CD14-positive monocyte (primary cell): ENCODE data around the gene MED12L. TPM values are rescaled to one million over a fixed set of nuclear protein-coding genes. Genes with fewer than 3 reads are reported as not detected.

Experiments
- DNase-seq, 3 donors: peaks; one replicate each; pipeline ENCODE4 v3.0.0-alpha.2; 2011 to 2022
- H2AFZ ChIP-seq: 2 replicates; pipeline ENCODE4 v1.6.0; 2012; ENCODE audit warnings: mild to moderate bottlenecking, low read depth, low read length, inconsistent platforms; ENCODE audit not compliant: insufficient read depth, poor library complexity, severe bottlenecking
- H3K27ac ChIP-seq, 2 donors: 1 replicate in 1 of 2; 2 replicates in 1 of 2; pipeline ENCODE4 v1.5.1; 2012 to 2013; ENCODE audit warnings: low read length in 2 of 2, control low read depth in 1 of 2, inconsistent platforms in 1 of 2, low read depth in 1 of 2, mild to moderate bottlenecking in 1 of 2
- H3K27me3 ChIP-seq, 2 donors: one replicate each; pipeline versions ENCODE4 v1.6.0 to v1.6.1; 2011 to 2013; ENCODE audit warnings: low read length in 2 of 2; ENCODE audit not compliant: control insufficient read depth in 2 of 2, insufficient read depth in 2 of 2
- H3K36me3 ChIP-seq, 2 donors: replicated peaks in 1 of 2; 1 replicate in 1 of 2; 2 replicates in 1 of 2; pipeline versions ENCODE4 v1.5.1 to v1.6.1; 2012 to 2013; ENCODE audit warnings: low read length in 2 of 2, control low read depth in 1 of 2, inconsistent platforms in 1 of 2, mild to moderate bottlenecking in 1 of 2; ENCODE audit not compliant: insufficient read depth in 2 of 2, control insufficient read depth in 1 of 2
- H3K4me1 ChIP-seq, 2 donors: 1 replicate in 1 of 2; 2 replicates in 1 of 2; pipeline versions ENCODE4 v1.5.1 to v1.6.1; 2012 to 2013; ENCODE audit warnings: low read length in 2 of 2, control low read depth in 1 of 2, inconsistent platforms in 1 of 2, mild to moderate bottlenecking in 1 of 2, moderate library complexity in 1 of 2; ENCODE audit not compliant: insufficient read depth in 2 of 2, control insufficient read depth in 1 of 2
- H3K4me2 ChIP-seq: replicated peaks from 2 replicates; pipeline ENCODE3; 2012; ENCODE audit warnings: low read length, moderate library complexity, mild to moderate bottlenecking; ENCODE audit not compliant: poor library complexity, severe bottlenecking; ENCODE audit errors: extremely low read depth
- H3K4me3 ChIP-seq, 3 experiments: fragments of 200-600 bp in 1 of 3; sonication (generic) in 1 of 3; replicated peaks in 1 of 3; 1 replicate in 2 of 3; 2 replicates in 1 of 3; pipeline ENCODE4 v1.5.1; 2011 to 2013; ENCODE audit warnings: low read length in 3 of 3, mild to moderate bottlenecking in 3 of 3, control low read depth in 2 of 3, low read depth in 2 of 3, inconsistent platforms in 1 of 3, moderate library complexity in 1 of 3
- H3K79me2 ChIP-seq: 2 replicates; pipeline ENCODE4 v1.6.0; 2012; ENCODE audit warnings: mild to moderate bottlenecking, control low read depth, inconsistent platforms, low read length, moderate library complexity; ENCODE audit not compliant: insufficient read depth
- H3K9ac ChIP-seq: 2 replicates; pipeline ENCODE4 v1.6.0; 2017; ENCODE audit warnings: low read length, mild to moderate bottlenecking; ENCODE audit not compliant: insufficient read depth, poor library complexity, severe bottlenecking
- H3K9me3 ChIP-seq, 2 donors: replicated peaks in 1 of 2; 1 replicate in 1 of 2; 2 replicates in 1 of 2; pipeline versions ENCODE4 v1.5.1 to v1.6.1; 2012 to 2013; ENCODE audit warnings: low read length in 2 of 2, control low read depth in 1 of 2; ENCODE audit not compliant: control insufficient read depth in 1 of 2, insufficient read depth in 1 of 2
- H4K20me1 ChIP-seq: 2 replicates; pipeline ENCODE4 v1.6.0; 2012; ENCODE audit warnings: mild to moderate bottlenecking, low read length, control low read depth, moderate library complexity; ENCODE audit not compliant: insufficient read depth
- H3K27ac Mint-ChIP-seq, 7 donors: one replicate each; pipeline ENCODE4 v1.8.0; 2020; ENCODE audit warnings: mild to moderate bottlenecking in 7 of 7, mixed read lengths in 7 of 7, moderate library complexity in 6 of 7, inconsistent platforms in 2 of 7
- H3K27me3 Mint-ChIP-seq, 3 donors: one replicate each; pipeline ENCODE4 v1.8.0; 2021 to 2022; ENCODE audit warnings: low read depth in 3 of 3, mild to moderate bottlenecking in 3 of 3, mixed read lengths in 3 of 3, moderate library complexity in 3 of 3, inconsistent platforms in 1 of 3
- H3K36me3 Mint-ChIP-seq, 2 donors: one replicate each; pipeline ENCODE4 v1.8.0; 2020; ENCODE audit warnings: mixed read lengths in 2 of 2, inconsistent platforms in 1 of 2, mild to moderate bottlenecking in 1 of 2
- H3K4me1 Mint-ChIP-seq: one replicate; pipeline ENCODE4 v1.8.0; 2020; ENCODE audit warnings: mild to moderate bottlenecking, mixed read lengths
- H3K4me3 Mint-ChIP-seq, 2 donors: one replicate each; pipeline ENCODE4 v1.8.0; 2020; ENCODE audit warnings: mild to moderate bottlenecking in 2 of 2, mixed read lengths in 2 of 2, moderate library complexity in 1 of 2
- H3K9me3 Mint-ChIP-seq, 7 donors: one replicate each; pipeline ENCODE4 v1.8.0; 2020 to 2022; ENCODE audit warnings: mixed read lengths in 7 of 7, mild to moderate bottlenecking in 6 of 7, moderate library complexity in 6 of 7, inconsistent platforms in 2 of 7
- WGBS: methylation state at CpG from one replicate; pipeline ENCODE4 v1.1.5; 2013; ENCODE audit warnings: missing lambda C conversion rate; ENCODE audit not compliant: insufficient coverage; 5-methylcytosine and 5-hydroxymethylcytosine counted together
- intact Hi-C, 2 donors: fragments of 100-400 bp; cut with micrococcal nuclease; formaldehyde crosslinking; loops; one replicate each; pipeline versions ENCODE4 v1.15.0 to v1.15.1; 2023
- polyA plus RNA-seq, 3 donors: library from polyadenylated mRNA; depleted of rRNA in 1 of 3; unstranded in 2 of 3; stranded (reverse) in 1 of 3; fragments of 300-500 nt in 2 of 3; fragments of >200 nt in 1 of 3; fragmentation: Illumina TruSeq in 2 of 3; gene quantifications; 1 replicate in 2 of 3; 2 replicates in 1 of 3; pipeline ENCODE4 v1.2.3, GENCODE V29; 2012 to 2021
- TF ChIP-seq, protein P1 (sequence below): fragments of 200-600 bp; IDR thresholded peaks from one replicate; pipeline ENCODE4 v1.8.0; 2022; ENCODE audit warnings: antibody characterized with exemption, mild to moderate bottlenecking

MED12L gene
- polyA plus RNA-seq, 3 donors: 0.12 to 0.29 TPM; not detected in 1

GRCh38 chr3:151142929-151143328, 57.5 kb downstream of the MED12L start:
- no peak overlapping the region for H3K4me2 ChIP-seq
- DNase-seq: no peak
- Mint-ChIP-seq H3K4me1 (no peaks in the 10 kb centered on the region), H3K9me3 (peaks cover 0 to 4% (median 0%) of the 10 kb centered on the region in 7 donors), H3K27me3 (peaks cover 0 to 4% (median 4%) of the 10 kb centered on the region in 3 donors), H3K4me3 (no peak overlapping the region), H3K36me3 (no peaks in the 10 kb centered on the region), H3K27ac (peak overlapping the region in 1 of 7 donors; percentile 42)
- H3K36me3 ChIP-seq: no peaks in the 10 kb centered on the region
- no peak overlapping the region for H2AFZ ChIP-seq
- H3K4me1 ChIP-seq: peaks cover 12 to 14% of the 10 kb centered on the region in 2 donors
- no peaks in the 10 kb centered on the region for H3K27me3 ChIP-seq
- WGBS: 100% methylated on average over 1 of the region's 5 CpGs
- TF ChIP-seq, protein P1, sequence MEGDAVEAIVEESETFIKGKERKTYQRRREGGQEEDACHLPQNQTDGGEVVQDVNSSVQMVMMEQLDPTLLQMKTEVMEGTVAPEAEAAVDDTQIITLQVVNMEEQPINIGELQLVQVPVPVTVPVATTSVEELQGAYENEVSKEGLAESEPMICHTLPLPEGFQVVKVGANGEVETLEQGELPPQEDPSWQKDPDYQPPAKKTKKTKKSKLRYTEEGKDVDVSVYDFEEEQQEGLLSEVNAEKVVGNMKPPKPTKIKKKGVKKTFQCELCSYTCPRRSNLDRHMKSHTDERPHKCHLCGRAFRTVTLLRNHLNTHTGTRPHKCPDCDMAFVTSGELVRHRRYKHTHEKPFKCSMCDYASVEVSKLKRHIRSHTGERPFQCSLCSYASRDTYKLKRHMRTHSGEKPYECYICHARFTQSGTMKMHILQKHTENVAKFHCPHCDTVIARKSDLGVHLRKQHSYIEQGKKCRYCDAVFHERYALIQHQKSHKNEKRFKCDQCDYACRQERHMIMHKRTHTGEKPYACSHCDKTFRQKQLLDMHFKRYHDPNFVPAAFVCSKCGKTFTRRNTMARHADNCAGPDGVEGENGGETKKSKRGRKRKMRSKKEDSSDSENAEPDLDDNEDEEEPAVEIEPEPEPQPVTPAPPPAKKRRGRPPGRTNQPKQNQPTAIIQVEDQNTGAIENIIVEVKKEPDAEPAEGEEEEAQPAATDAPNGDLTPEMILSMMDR: no peak
- H4K20me1 ChIP-seq: no peaks in the 10 kb centered on the region
- H3K9me3 ChIP-seq: no peaks in the 10 kb centered on the region
- H3K79me2 ChIP-seq: no peaks in the 10 kb centered on the region
- intact Hi-C loops: loop anchor here (10.0 kb wide), 3 partner anchors 268 to 418 kb away; no protein-coding TSS in a partner anchor
- no peak overlapping the region for H3K9ac ChIP-seq
- H3K27ac ChIP-seq: no peak overlapping the region
- H3K4me3 ChIP-seq: no peak overlapping the region

DNA sequence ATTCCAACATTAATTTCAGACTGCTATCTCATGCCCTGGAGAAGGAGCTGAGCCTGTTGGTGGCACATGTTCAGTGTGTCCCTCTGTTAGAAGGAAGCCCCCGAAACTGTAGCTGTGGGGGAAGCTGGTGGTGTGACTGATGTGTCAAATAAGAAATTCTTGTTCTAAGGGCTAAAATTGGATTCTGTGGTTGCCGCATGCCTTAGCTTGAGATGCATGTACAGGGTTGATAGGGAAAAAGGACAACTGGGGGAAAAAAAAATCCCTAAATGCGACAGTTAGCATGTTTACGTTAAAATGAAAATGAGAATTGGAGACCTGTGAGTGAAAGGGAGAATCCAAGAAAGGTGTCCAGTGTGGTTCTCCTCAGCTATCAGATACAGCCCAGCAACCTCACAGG, 58.6 kb downstream of the MED12L start:
- intact Hi-C loops: loop anchor here (10.0 kb wide), 3 partner anchors 269 to 419 kb away; no protein-coding TSS in a partner anchor
- TF ChIP-seq, protein P1: no peak

More for the DNA sequence above, 58.6 kb downstream of the MED12L start:
- no peaks in the 10 kb centered on the region for H3K36me3 ChIP-seq
- no peak overlapping the region for H3K4me3 ChIP-seq
- H4K20me1 ChIP-seq: no peaks in the 10 kb centered on the region
- H3K4me1 Mint-ChIP-seq: no peaks in the 10 kb centered on the region
- peaks cover 0 to 4% (median 4%) of the 10 kb centered on the region in 3 donors for H3K27me3 Mint-ChIP-seq
- no peaks in the 10 kb centered on the region for H3K9me3 ChIP-seq
- H3K9ac ChIP-seq: no peak overlapping the region
- no peak for DNase-seq
- H3K27ac ChIP-seq: no peak overlapping the region
- H3K4me3 Mint-ChIP-seq: no peak overlapping the region
- 34% methylated on average over 2 of the region's 4 CpGs for WGBS
- no peak overlapping the region for H2AFZ ChIP-seq
- H3K36me3 Mint-ChIP-seq: no peaks in the 10 kb centered on the region
- peaks cover 0 to 1% (median 0%) of the 10 kb centered on the region in 7 donors for H3K9me3 Mint-ChIP-seq
- no peak overlapping the region for H3K4me2 ChIP-seq
- H3K4me1 ChIP-seq: peaks cover 12 to 14% of the 10 kb centered on the region in 2 donors
- no peaks in the 10 kb centered on the region for H3K27me3 ChIP-seq
- H3K27ac Mint-ChIP-seq: no peak overlapping the region
- no peaks in the 10 kb centered on the region for H3K79me2 ChIP-seq
